NCI-H345 (cell line): ENCODE data around the gene LRMDA.

ENCODE experiments used
- DNase-seq: peaks from one replicate; lab custom pipeline; 2025; lab: John Stamatoyannopoulos, UW

Gene LRMDA

GRCh38 chr10:75449382-75450074, 18.1 kb downstream of the LRMDA start:
- DNase-seq: no peak

DNA sequence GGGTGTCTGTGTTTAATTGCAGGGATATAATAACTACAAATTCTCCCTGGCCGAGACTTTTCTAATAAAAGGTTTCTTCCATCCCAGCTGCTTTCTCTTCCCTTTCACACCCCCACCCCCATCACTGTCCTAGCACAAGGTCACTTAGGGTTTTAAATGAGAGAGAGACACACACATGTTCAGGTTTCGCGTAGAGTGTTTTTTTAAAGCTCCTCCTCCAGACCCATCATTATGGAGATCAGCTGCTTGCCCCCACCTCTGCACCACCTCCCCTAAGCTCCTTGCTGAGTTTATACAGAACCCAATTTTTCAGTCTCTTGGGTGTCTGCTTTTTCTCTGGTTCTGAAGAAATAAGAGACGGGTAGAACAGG, 18.6 kb downstream of the LRMDA start:
- no peak for DNase-seq

GRCh38 chr10:75450644-75451640, 19.5 kb downstream of the LRMDA start:
- no peak for DNase-seq

DNA sequence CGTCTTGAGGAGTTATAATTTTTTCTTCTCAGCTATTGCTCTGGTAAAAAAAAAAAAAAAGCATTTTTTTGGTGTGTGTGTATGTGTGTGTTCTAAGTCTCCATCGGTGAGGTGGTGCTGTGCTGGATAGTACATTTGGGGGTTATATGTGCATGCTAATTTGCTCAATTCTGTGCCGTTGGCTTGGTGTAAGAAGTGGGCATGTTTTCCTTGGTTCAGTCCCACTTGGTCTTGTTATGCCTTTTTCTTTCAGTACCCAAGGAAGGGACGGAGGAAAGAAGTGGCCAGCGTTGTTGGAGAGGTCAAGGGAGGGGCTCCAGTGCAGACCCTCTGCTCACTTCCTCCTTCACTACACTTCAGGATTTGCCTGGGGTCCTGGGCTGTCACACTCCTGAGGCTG, 20.4 kb downstream of the LRMDA start:
- no peak for DNase-seq

GRCh38 chr10:75452997-75453396, 21.6 kb downstream of the LRMDA start:
- no peak for DNase-seq

DNA sequence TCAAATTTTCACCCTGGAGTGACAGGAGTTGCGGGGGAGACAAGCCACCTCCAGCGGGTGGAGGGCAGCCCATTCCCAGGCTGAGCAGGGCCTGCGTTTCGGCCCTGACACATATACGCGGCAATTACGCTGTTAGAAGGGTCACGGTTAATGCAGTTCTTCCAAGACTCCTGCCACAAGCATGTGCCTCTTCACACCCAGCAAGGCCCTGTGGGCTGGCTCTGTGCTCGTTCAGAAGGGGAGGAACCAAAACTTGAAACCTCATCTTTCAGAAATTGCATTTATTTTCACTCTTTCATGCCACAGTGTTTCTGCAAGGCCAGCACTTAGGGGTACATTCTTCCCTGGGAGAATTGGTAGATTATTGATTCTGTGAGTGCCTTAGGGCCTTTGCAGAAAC, 24.7 kb downstream of the LRMDA start:
- no peak for DNase-seq

DNA sequence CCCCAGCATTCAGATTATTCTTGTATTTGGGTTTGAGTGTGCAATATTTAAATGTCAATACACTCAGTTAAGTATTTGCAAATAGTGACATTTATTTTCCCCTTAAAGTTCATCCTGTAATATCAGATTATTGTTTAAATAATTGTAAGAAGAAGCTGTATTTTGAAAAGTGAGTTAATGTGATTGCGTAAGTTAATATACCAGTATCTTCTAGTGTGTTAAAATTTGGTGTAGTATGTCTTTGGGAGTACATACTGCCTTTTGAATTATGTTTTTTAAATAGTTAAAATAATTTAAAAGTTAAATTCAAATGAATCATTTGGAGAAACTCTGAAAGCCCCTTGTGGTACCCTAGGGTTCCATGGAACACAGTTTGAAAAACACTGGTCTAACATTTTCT, 28.6 kb downstream of the LRMDA start:
- no peak for DNase-seq

- no peak for DNase-seq
Measured at GRCh38 chr10:75461672-75462649, 30.5 kb downstream of the LRMDA start.

GRCh38 chr10:75462865-75463264, 31.4 kb downstream of the LRMDA start:
- no peak for DNase-seq

- DNase-seq: no peak
Measured at GRCh38 chr10:75464478-75465449, 33.3 kb downstream of the LRMDA start.

DNA sequence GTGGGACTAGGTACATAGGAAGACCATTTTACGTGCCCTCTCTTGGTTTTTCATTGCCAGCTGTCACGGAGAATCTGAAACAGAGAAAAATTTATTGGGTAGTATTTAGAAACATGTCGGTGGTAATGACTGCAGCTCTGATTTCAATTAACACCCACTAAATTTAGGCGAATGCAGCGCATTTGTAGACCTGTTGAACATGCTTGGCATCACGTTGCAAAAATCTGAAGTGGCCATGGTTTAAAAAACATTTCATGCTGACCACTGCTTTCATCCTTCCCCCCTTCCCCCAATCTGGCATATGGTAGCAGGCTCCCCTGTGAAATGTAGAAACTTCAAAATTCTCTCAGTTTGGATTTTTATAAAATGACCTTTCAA, 34.0 kb downstream of the LRMDA start:
- DNase-seq: no peak

DNA sequence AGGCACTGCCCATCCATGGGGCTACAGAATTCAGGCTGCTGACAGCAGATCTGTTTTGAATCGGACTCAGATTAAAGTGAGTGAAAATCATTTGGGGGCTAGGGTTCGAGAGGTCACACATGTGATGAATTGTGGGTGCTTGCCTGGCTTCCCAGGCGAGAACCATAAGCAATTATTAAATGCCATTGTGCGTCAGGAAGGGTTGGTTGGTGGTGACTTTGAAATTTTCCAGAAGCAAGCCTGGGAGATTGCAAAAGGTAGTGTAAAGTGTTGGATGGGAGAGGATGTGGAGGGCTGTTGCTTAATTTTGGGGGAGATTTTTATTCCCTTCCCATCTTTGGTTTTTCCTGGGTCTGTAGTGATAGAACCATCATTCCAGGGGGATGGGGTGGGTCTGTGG, 34.6 kb downstream of the LRMDA start:
- DNase-seq: no peak

- DNase-seq: no peak
Measured at GRCh38 chr10:75466886-75467285, 35.5 kb downstream of the LRMDA start.

DNA sequence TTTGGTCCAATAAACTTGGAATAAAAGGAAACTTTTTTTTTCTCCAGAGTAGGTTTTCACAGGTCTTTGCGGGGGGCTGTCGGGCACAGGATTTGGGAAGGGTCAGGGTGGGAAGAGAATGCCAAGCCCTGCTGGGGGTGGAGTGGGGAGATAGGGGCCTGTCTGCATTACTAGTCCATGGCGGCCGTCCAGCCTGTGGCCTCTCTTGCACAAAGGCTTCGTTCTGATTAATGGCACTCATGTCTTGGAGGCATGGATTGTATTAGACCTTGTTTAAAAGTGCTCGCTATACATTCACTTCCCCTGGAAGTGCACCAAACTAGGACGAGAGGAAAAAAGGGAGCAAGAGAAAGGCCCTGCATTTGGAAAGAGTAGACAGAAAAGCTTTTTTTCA, 37.2 kb downstream of the LRMDA start:
- DNase-seq: no peak

- DNase-seq: no peak
Measured at GRCh38 chr10:75469006-75469616, 37.7 kb downstream of the LRMDA start.

GRCh38 chr10:75470901-75471300, 39.5 kb downstream of the LRMDA start:
- no peak for DNase-seq

GRCh38 chr10:75472685-75473084, 41.3 kb downstream of the LRMDA start:
- no peak for DNase-seq

DNA sequence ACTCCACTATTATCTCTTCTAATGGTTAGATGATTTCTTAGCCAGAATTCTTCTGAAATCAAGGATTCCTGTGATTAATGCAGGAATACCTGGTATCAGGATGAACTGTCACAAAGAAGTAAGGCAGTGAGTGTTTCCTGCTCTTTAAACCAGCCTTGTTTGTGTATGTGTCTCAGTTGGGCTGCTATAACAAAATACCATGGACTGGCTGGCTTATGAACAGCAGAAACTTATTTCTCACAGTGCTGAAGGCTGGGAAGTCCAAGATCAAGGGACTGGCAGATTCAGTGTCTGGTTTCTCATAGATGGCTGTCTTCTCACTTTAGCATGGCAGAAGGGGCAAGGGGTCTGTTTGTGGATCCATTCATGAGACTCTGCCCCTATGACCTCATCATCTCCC, 42.7 kb downstream of the LRMDA start:
- no peak for DNase-seq

DNA sequence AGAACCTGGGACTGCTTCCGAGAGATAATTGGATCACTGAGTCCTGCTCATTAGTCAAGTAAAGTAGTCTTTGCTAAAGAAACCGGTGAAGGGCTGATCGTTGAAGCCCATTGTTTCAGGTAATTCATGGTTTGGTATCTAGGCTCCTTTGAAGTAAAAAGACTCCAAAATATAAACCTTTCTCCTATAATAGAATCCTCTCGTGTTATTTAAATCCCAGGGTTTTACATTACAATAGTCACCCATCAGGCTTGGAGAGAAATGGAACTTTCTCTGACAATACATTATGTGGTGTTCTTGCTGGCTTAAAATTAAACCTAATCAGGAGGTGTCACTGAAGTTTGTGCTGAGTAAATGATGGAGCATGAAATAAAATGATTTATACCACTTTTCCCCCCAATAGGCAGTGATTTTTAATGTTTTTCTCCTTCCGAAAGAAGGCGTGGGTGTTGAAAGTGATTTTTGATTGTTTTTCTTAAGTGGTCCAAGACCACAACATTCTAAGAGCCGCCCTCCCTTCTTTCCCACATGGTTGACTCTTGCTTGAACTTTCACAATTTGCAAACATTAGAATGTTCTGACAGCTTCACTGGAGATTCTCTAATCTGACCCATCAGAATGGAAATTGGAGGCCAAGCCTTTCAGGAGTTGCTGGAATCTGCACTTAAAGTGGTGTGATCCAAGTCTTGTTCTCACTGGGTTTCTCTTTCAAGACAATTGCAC, 44.2 kb downstream of the LRMDA start:
- DNase-seq: no peak

DNA sequence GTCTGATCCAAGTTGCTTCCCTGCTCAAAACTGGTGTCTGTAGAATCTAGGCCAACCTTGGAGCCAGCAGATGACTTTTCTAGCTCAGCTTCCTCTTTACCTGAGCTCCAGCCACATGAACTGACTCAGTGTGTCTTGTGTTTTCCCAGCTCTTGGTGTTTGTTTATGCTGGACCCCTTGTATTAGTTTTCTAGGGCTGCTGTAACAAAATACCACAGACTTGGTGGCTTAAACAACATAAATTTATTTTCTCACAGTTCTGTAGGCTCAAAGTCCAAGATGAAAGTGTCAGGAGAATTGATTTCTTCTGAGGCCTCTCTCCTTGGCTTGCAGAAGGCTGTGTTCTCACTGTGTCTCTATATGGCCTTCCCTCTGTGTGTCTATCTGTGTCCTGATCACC, 45.1 kb downstream of the LRMDA start:
- no peak for DNase-seq
